NCI-H146 treated with DMSO at 0.1 percent for 48 hours (cell line): Measurements from ENCODE around the gene CH25H.
A peak's percentile ranks its signal among the peaks of the same experiment; 100 is the strongest.
"Not testable (repeated sequence)": the region's sequence is repeated elsewhere in the genome, so short reads cannot be mapped to it uniquely, and the experiment has no call there.

Source experiments
- DNase-seq: peaks from one replicate; lab custom pipeline; 2025; ENCODE audit not compliant: unreplicated experiment; lab: John Stamatoyannopoulos, UW

The CH25H gene

GRCh38 chr10:89207181-89207800 lies at the start of gene CH25H:
Gene CH25H (minus strand): TSS chr10:89207317. CDS start chr10:89207292, 25 bp downstream.
- DNase-seq, result no peak

GRCh38 chr10:89256340-89256739 lies 49.2 kb upstream of the CH25H start:
- DNase-seq, result no peak

- no peak for DNase-seq
These were observed 48.7 kb upstream of the CH25H start for GRCh38 chr10:89255793-89256192.

- not testable (repeated sequence) for DNase-seq
These were observed 48.0 kb upstream of the CH25H start for GRCh38 chr10:89255091-89255579.

- DNase-seq, result no peak
These were observed 45.1 kb upstream of the CH25H start for GRCh38 chr10:89252225-89252585.

- peak; percentile 93 for DNase-seq
These were observed 44.5 kb upstream of the CH25H start, which contains the start of gene LIPA for GRCh38 chr10:89251409-89252224. Gene LIPA (minus strand): TSS chr10:89251775. CDS start chr10:89247648, 4,127 bp downstream.

GRCh38 chr10:89250865-89251408 lies 43.8 kb upstream of the CH25H start:
- peak; percentile 16 for DNase-seq

GRCh38 chr10:89248990-89249389 lies 41.9 kb upstream of the CH25H start:
- DNase-seq, result no peak

- not testable (repeated sequence) for DNase-seq
These were observed 40.5 kb upstream of the CH25H start for GRCh38 chr10:89247623-89248022.

- no peak for DNase-seq
These were observed 38.7 kb upstream of the CH25H start for GRCh38 chr10:89245802-89246201.

- DNase-seq, result no peak
These were observed 35.9 kb upstream of the CH25H start for GRCh38 chr10:89242840-89243568.

- DNase-seq, result no peak
These were observed 35.2 kb upstream of the CH25H start for GRCh38 chr10:89242345-89242684.

GRCh38 chr10:89241486-89242344 lies 34.6 kb upstream of the CH25H start:
- DNase-seq, result no peak

GRCh38 chr10:89241026-89241425 lies 33.9 kb upstream of the CH25H start:
- DNase-seq, result no peak

- no peak for DNase-seq
These were observed 33.4 kb upstream of the CH25H start for GRCh38 chr10:89240519-89240918.

GRCh38 chr10:89238956-89239644 lies 32.0 kb upstream of the CH25H start:
- DNase-seq, result no peak

- no peak for DNase-seq
These were observed 30.7 kb upstream of the CH25H start for GRCh38 chr10:89237849-89238248.

GRCh38 chr10:89236226-89236797 lies 29.2 kb upstream of the CH25H start:
- DNase-seq, result no peak

GRCh38 chr10:89235073-89235798 lies 28.1 kb upstream of the CH25H start:
- no peak for DNase-seq
